Choroid plexus epithelial cell (primary cell): ENCODE data around the gene SCART1.
"Not testable (repeated sequence)": the region's sequence is repeated elsewhere in the genome, so short reads cannot be mapped to it uniquely, and the experiment has no call there.

ENCODE experiments used
- DNase-seq: peaks from one replicate; pipeline ENCODE4 v3.0.0-alpha.2; 2010; ENCODE audit warnings: low read depth
- H3K4me3 ChIP-seq: 2 replicates; pipeline ENCODE4 v1.5.1; 2011; ENCODE audit warnings: low read depth, mild to moderate bottlenecking, control low read depth, low read length, moderate library complexity
- CTCF ChIP-seq: conservative IDR thresholded peaks from 2 replicates; pipeline ENCODE4 v1.5.1; 2011; ENCODE audit warnings: low read depth, mild to moderate bottlenecking, control low read depth, inconsistent platforms, low read length, moderate library complexity

Gene SCART1

GRCh38 chr10:133453516-133454203 lies at the start of gene SCART1:
Gene SCART1 (plus strand): TSS chr10:133453945. CDS start chr10:133453998, 53 bp downstream.
- H3K4me3 ChIP-seq, result no peak within 1 kb of the TSS
- TF ChIP-seq CTCF, result no peak
- no peak for DNase-seq

GRCh38 chr10:133405272-133405671 lies 48.5 kb upstream of the SCART1 start:
- H3K4me3 ChIP-seq, result no peak overlapping the region

GRCh38 chr10:133405844-133406527 lies 47.8 kb upstream of the SCART1 start:
- H3K4me3 ChIP-seq, result no peak overlapping the region
- TF ChIP-seq CTCF, result no peak
- DNase-seq, result peak; percentile 23

More at GRCh38 chr10:133405272-133405671, 48.5 kb upstream of the SCART1 start:
- peak; percentile 15 for DNase-seq
- no peak for TF ChIP-seq CTCF

GRCh38 chr10:133411523-133412380 lies 42.0 kb upstream of the SCART1 start:
- DNase-seq, result no peak
- no peak for TF ChIP-seq CTCF

GRCh38 chr10:133412381-133412711 lies 41.4 kb upstream of the SCART1 start:
- no peak overlapping the region for H3K4me3 ChIP-seq
- TF ChIP-seq CTCF, result no peak
- DNase-seq, result no peak

More at GRCh38 chr10:133411523-133412380, 42.0 kb upstream of the SCART1 start:
- no peak overlapping the region for H3K4me3 ChIP-seq

GRCh38 chr10:133414401-133414800 lies 39.3 kb upstream of the SCART1 start:
- not testable (repeated sequence) for DNase-seq, H3K4me3 ChIP-seq

GRCh38 chr10:133415752-133416151 lies 38.0 kb upstream of the SCART1 start:
- H3K4me3 ChIP-seq, result no peak overlapping the region
- no peak for DNase-seq
- no peak for TF ChIP-seq CTCF
